Measurements from ENCODE around the gene LRRC75A.

GRCh38 chr17:16470265-16470664 is 21.7 kb downstream of the LRRC75A start:
- TF ChIP-seq CTCF (conservative IDR thresholded peaks at IDR 0.05; ENCODE audit: low read depth in 2 of 2) (no peak), POLR2AphosphoS5 (IDR thresholded peaks at IDR 0.05; ENCODE audit: low read depth) (no peak), EZH2 (IDR thresholded peaks at IDR 0.05; ENCODE audit: low read depth, unreplicated experiment) (no peak)
